HG02623 (cell line): ENCODE data around the gene SPATS2L.
A peak's percentile ranks its signal among the peaks of the same experiment; 100 is the strongest.

Experiments used
- ATAC-seq: cut with Tn5 transposase; IDR thresholded peaks from one replicate; pipeline ENCODE4 v1.9.1; 2021; ENCODE audit warnings: moderate library complexity; ENCODE audit not compliant: unreplicated experiment

The SPATS2L gene, protein sequence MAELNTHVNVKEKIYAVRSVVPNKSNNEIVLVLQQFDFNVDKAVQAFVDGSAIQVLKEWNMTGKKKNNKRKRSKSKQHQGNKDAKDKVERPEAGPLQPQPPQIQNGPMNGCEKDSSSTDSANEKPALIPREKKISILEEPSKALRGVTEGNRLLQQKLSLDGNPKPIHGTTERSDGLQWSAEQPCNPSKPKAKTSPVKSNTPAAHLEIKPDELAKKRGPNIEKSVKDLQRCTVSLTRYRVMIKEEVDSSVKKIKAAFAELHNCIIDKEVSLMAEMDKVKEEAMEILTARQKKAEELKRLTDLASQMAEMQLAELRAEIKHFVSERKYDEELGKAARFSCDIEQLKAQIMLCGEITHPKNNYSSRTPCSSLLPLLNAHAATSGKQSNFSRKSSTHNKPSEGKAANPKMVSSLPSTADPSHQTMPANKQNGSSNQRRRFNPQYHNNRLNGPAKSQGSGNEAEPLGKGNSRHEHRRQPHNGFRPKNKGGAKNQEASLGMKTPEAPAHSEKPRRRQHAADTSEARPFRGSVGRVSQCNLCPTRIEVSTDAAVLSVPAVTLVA

DNA sequence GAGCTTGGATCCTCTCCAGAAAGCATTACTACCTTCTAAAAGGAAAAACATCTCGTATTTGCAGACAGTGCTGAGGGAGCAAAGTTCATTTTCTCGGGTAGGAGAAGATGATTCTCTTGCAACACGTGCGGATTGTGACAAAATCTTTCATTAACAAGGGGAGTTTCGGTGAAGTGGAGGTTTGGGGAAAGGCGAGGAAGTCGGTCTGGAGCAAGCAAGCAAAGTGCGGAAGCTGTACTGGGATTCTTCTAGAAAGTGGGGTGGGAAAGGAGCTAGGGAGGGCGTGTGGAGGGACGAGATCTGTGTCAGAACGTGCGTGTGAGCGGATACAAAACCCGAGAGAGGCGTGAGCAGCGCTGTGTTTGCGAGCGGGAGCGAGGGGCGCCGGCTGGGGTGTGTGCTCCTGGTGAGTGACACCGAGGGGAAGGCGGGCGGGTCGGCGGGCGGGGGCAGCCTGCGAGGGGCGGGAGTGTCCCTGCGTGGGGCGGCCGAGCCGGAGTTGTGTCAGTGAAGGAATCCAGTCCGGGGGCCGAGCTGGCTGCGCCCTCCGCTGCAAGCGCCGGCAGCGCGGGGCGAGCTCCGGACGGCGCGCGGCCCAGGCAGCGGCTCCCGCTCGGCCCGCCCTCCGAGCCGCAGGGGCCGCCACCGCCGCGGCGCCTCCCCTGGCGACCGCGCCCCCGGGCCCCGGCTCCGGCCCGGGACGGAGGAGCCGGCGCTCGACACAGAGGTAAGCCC lies at the start of gene SPATS2L:
SPATS2L (plus strand) TSS at position 498 of the 735 bp plus-strand sequence. CDS start 82,552 bp downstream, outside the sequence.
- ATAC-seq, result peak; percentile 48

DNA sequence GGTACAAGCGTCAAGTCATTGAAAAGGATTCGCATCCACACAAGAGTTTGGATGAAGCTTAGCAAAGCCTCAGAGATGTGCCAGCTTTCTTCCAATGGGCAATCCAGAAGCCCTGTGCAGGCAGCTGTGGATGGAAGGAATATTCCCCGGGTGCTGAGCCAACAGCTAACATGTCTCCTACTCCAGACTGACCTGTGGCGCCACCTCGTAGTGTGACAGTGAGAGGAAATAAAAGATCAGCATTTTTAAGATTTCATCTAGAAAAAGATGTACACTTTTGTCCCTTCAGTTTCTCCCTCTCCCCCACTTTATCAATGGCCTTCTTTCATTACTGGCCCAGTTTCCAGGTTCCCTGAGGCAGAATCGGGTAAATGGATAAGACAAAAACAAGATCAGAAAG lies 48.9 kb upstream of the SPATS2L start:
- no peak for ATAC-seq

DNA sequence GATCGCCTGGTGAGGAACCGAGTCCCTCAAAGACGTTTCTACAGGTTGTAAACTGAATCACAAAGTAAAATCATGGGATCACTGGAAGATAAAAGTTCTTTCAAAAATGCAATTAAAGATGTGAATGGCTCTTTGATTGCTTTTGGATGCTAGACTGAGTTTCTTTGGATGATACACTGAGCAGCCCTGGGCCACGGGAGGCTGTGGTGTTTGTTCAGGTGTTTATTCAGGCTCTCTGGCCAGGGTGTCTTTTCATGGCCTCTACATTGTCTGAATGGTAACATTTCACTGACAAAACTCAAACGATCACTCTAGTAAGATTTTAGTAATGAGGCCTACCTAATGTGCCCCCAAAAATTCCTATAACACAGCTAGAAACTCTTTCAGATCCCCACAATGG lies 48.4 kb upstream of the SPATS2L start:
- no peak for ATAC-seq

DNA sequence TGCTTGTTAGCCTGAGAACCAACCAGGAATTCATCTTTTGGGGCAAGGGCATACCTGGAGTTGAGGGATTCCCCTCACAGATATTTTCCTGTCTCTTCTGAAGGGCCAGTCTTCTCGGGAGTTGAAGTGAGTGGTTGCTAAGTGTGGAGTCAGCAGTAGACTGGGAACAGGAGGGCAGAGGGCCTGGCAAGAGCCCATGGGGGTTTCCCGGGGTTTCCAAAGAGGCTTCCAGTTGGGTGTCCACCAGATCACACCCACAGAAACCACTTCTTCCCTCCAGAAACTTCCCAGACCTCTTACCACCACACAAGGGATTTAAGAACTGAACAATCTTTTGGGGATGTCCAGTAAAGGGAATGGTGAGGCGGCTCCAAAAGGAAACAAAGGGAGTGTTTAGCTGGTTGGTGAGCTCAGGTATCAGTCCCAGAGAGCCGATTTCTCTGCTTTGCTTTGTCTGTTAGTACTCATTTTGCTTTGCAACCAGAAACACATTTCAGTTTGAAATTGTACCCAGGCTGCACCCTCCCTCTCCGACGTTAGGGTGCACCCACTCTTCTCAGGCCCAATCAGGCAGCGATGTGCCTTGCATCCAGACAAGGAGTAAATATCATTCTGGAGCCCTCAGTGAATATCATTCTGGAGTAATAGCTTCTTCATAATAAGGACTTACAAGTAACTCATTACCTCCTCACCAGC lies 47.5 kb upstream of the SPATS2L start:
- no peak for ATAC-seq

DNA sequence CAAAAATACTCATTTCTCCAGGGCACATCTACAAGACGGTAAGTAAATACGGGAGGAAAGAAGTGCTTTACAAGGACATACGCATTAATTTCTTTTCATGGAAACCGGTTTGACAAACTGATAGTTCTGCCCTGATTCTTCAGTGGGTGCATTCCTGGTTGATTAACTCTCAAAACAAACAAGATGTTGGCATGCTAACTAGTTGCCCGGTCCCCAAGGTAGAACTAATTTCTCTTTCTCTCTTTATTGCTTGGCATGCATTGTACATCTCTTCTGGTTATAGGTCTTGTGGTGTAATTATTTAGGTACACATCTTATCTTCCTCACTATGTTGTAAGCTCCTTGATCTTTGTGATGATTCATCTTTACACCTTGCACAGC lies 46.9 kb upstream of the SPATS2L start:
- ATAC-seq, result no peak

DNA sequence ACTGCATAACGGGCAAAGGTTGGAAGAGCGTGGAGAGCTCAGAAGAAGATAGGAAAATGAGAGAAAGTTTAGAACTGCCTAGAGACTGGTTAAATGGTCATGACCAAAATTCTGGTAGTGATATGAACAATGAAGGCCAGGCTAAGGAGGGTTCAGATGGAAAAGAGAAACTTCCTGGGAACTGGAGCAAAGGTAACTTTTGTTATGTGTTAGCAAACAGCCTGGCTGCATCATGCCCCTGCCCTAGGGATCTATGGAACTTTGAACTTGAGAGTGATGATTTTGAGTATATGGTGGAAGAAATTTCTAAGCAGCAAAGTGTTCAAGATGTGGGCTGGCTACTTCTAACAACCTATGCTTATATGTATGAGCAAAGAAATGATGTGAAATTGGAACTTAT lies 44.4 kb upstream of the SPATS2L start:
- no peak for ATAC-seq

DNA sequence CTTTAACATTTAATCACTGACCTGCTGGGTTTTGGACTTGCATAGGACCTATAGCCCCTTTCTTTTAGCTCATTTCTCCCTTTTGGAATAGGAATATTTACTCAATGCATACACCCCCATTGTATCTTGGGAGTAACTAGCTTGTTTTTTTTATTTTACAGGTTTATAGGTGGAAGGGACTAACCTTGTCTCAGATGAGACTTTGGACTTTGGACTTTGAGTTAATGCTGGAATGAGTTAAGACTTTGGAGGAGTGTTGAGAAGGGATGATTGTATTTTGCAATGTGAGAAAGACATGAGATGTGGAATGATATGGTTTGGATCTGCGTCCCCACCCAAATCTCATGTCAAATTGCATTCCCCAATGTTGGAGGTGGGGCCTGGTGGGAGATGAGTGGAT lies 43.2 kb upstream of the SPATS2L start:
- no peak for ATAC-seq

DNA sequence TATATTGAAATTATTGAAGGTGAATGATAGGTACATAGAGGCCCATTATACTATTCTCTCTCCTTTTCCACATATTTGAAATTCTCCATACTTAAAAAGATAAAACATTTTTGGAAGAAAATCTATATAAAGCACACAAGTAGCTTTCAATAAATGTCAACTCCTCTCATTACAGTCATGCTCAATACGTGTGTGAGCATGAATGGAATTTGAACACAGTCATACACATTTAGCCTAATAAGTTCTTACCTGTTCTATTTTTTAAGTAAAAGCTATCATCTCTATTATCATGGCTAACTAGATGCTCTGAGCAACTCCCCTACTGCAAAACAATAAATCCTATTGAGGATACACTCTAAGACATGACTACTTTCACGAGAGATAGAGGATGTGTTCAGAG lies 41.9 kb upstream of the SPATS2L start:
- ATAC-seq, result no peak

DNA sequence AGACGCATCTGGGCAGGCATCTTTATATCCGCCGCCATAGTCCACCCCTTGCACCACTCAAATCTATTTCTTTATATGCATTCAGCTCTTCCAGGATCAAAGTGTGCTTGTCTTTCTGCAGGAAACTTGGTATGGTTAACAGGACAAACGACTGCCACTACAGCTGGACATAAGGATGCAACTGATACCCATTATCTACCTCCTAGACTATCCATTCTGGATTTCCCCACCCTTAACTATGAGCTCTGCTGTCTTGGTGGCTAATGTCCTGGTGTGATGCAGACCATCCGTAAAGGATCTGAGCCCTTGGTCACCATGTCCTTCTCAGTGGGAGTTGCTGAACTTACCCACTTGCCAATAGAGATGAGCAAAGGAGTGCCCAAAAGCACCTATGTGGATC lies 40.1 kb upstream of the SPATS2L start:
- no peak for ATAC-seq

DNA sequence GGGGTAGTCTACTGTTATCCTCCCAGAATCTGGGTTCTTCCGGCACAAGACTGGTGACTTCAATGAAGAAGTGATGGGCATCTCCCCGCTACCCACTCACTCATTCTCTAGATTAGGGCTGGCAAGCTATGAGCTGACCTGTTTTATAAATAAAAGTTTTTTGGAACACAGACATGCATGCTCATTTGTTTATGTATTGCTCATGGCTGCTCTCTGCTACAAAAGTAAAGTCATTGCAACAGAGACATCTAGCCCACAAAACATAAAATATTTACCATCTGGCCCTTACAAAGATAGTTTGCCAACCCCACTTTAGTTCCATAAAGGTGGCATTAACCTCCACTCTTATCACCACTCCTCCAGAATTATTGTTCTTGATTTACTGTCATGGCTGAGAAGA lies 39.1 kb upstream of the SPATS2L start:
- no peak for ATAC-seq

DNA sequence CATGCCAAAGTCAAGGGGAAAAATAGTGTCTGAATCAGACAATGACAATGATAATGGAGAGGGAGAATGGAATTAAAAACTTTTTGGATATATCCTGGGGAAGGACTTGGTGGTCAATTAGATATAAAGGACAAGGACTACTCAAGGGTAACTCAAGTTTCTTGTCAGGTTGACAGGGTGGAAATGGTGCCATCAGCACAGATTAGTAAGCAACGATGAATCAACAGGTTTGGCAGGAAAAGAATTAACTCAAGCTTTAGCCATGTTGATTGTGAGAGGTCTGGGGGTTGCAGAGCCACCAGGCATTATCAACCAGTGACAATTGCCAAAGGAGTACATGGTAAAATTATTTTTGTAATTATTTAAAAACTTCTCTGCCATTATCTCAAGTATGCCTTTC lies 35.8 kb upstream of the SPATS2L start:
- no peak for ATAC-seq

DNA sequence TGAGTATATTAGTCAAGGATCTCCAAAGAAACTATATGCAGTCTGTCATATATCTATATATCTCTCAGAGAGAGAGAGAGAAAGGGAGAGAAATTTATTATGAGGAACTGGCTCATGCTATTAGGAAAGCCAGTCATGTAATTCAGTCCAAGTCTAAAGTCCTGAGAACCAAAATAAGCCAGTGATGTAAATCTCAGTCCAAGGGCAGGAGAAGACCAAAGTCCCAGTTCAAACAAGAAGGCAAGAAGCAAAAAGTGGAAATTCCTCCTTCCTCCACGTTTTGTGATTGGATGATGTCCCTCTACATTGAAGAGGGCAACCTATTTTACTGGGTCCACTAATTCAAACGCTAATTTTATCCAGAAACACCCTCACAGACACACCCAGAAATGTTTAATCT lies 34.2 kb upstream of the SPATS2L start:
- ATAC-seq, result no peak

DNA sequence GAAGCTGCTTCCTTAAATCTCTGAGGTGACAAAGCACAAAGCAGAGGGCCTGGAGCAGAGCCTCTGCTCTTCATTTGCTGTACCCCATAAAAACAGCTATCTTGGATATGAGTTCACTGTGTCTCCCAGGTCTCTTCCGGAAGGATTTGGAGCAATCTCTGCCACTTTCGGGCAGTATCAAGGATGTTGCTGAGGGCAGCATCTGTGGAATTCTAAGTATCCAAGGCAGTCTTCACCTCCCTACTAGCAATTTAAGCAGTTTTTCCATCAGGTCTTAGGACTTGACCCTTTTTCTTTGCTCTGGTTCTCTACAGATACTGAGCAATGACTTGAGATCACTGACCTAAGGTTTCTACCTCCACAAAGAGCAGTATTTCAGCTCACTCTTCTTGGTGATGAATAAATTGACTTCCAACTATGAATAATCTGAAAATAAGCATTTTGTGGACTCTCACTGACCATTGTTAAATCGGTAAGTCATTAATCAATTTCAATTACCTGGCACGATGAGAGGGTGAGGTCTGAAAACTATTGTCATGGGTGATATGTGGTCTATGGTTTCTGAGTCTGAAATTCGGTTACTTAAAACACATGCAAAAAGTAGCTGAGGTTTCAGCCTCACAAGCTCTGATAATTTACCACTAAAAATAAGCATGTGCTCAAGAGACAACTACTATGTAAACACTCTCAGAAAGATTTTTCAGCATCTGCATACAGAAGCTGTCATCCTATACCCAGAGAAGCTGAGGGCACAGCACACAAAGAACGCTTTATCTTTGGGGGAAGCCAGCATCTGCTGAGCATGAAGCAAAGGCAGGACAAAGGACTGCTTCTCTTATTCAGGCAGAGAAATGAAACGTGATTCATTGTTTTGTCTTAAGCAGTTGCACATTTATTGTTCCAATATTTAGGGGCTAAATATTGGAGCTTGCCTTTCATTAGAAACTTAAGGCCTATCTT lies 32.1 kb upstream of the SPATS2L start:
- no peak for ATAC-seq

DNA sequence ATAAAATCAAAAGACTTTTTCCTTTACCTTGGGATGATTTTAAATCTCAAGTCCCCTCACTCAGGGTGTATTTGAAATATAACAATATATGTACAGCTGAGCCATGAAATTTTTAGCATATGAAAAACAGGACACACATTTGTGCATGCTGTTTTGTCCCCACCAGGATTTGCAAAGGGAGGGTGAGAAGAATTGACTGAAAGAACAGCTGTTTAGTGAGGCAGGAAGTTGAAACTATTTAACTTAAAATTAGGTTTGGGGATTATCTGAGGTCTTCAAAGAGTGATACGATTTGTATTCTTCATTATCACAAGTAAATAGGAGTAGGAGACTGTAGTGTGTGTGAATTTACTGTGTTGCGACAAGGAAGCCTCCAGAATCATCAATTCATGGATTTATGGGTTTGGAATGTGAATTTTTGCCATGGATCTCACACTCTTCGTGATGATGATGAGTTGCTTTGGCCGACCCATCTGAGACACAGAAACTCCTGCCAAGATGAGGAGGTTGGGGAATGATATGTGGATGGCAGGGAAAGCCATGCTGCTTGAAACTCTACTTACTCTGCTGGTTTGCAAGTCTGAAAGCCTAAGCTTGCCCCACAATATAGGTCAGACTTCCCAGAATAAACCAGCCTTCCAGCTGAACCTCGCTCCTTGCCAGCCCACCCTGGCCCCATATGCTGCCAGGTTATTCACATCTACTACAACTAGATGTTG lies 31.0 kb upstream of the SPATS2L start:
- no peak for ATAC-seq

DNA sequence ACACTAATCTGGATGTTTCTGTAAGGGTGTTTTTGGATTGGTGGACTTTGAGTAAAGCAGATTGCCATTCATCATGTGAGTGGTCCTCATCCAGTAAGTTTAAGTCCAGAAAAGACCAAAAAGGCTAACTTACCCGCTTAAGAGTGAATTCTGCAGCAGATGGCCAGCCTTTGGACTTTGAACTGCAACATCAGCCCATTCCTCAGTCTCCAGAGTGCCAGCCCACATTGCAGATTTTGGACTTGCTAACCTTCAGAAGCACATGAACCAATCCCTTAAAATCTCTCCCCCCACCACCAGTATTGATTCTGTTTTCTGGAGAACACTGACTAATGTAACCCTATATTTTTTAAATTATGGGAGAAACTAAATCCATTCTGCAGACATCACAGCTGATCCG lies 30.0 kb upstream of the SPATS2L start:
- no peak for ATAC-seq

DNA sequence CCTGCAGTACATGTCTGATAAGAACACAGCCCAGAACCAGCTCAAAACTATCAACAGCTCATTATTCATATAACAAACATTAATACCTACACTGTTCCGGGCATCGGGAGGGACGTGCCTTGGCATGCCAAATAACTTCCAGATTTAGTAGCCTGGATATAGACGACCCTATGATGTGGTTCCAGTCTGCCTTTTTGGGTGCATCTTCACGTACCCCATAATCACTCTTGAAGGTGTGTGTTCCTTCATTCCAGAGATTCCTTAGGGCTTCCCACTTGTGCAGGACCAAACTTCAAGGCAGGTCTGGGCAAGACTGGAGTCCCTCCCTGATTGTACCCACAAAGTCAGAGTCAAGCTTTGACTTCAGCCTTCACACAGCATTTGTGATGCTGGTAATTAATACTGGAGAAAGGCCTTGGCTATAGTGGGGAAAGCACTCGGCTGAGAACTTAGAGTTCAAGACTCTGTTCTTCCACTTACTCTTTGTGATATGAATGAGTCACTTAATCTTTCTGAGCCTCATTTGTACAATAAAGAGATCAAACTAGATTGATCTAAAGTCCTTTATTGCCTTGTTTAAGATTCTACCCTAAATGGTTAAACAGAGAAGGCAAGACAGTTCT lies 27.7 kb upstream of the SPATS2L start:
- ATAC-seq, result no peak

DNA sequence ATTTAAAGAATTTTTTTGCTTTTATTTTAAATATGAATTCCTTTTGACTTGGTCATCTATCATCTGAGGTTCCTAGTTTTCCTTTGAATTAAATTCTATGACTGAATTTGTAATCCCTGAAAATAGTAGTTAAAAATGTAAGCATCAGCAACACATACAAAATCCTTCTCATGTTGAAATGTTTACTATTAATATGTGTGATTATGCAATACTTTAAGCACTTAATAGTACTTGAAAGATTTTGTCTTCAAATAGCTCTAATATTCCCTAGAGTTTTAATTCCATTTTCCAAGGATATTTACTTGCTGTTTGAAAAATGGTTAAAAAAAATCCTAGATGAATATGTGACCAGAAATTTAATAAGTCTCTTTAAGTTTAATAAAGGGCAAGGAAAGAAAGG lies 26.6 kb upstream of the SPATS2L start:
- no peak for ATAC-seq

DNA sequence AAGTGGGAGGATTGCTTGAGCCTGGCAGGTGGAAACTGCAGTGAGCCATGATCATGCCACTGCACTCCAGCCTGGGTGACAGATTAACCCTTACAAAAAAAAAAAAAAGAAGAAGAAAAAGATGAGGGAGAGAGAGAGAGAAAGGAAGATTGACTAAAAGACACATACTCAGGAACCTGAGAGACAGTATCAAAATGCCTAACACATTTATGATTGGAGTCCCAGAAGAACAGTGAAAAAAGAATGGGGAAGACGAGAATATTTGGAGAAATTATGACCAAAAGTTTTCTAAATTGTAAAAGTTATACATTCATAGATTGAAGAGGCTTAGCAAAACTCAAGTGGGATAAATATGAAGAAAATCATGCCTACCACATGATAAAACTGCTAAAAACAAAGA lies 19.9 kb upstream of the SPATS2L start:
- ATAC-seq, result no peak

DNA sequence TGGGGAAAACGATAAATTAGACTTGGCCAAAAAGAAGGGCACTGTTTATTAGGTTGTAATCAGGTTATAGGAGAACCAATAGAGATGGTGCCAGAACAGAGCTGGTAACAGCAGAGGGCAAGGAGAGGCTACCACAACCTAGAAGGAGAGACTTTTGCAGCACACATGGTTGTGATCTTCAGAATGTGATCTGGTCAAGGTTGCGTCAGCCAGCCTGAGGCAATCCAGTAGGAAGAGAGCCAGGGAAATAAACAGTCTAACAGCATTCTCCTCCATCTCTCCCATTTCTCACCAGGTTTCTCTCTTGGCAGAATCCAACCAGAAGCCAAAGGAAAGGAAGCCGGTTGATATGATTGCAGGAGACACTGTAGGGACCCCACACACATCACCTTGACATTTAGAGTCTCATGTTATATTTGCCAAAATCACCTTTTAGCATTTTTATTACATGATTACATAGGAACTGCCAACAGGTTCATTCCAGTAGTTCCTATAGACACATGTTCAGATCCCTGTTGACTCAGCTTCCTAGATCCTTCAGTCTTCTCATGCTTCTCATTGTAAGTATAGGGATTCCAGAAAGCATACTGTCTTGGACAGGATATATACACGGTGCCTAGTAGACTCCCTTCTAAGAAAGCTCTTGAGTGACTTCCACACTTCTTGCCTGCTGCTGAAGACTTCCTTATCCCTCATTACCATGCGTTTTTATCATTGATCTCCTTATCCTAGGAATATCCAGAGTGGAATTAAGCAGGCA lies 17.6 kb upstream of the SPATS2L start:
- ATAC-seq, result no peak
